Stimulated activated CD4-positive, alpha-beta T cell treated with anti-CD3 and anti-CD28 coated beads, Interleukin-4, amount 100 ng/mL, for 24 hours (primary cell): ENCODE data around the gene BTK.
A peak's percentile ranks its signal among the peaks of the same experiment; 100 is the strongest.

Experiments
- DNase-seq: peaks from one replicate; pipeline ENCODE4 v3.0.0-alpha.2; 2020

BTK gene

GRCh38 chrX:101385795-101386541 lies at the start of gene BTK:
Gene BTK (minus strand): TSS chrX:101386191. CDS start chrX:101375284, 10,907 bp downstream.
- no peak for DNase-seq

- no peak for DNase-seq
Observed at GRCh38 chrX:101430457-101431078, 44.6 kb upstream of the BTK start.

- DNase-seq = no peak
Observed at GRCh38 chrX:101429934-101430333, 43.9 kb upstream of the BTK start.

- no peak for DNase-seq
Observed at GRCh38 chrX:101427954-101428353, 42.0 kb upstream of the BTK start.

GRCh38 chrX:101419489-101419888 lies 33.5 kb upstream of the BTK start:
- no peak for DNase-seq

GRCh38 chrX:101417981-101418841 lies 32.2 kb upstream of the BTK start:
- DNase-seq = peak; percentile 18

- DNase-seq = no peak
Observed at GRCh38 chrX:101417190-101417589, 31.2 kb upstream of the BTK start.

GRCh38 chrX:101416691-101417090 lies 30.7 kb upstream of the BTK start:
- DNase-seq = no peak

GRCh38 chrX:101415180-101416145 lies 29.5 kb upstream of the BTK start:
- DNase-seq = peak; percentile 38

- no peak for DNase-seq
Observed at GRCh38 chrX:101411984-101412383, 26.0 kb upstream of the BTK start.

- DNase-seq = no peak
Observed at GRCh38 chrX:101410461-101410860, 24.5 kb upstream of the BTK start.

GRCh38 chrX:101409043-101409442 lies 23.1 kb upstream of the BTK start:
- DNase-seq = no peak

- DNase-seq = no peak
Observed at GRCh38 chrX:101408532-101408841, 22.5 kb upstream of the BTK start.

GRCh38 chrX:101407748-101408531 lies 21.9 kb upstream of the BTK start, which contains the start of the genes GLA and HNRNPH2:
Gene GLA (minus strand): TSS chrX:101407925. CDS start chrX:101407903, 22 bp downstream.
Gene HNRNPH2 (plus strand): TSS chrX:101408222. CDS start chrX:101411989, 3,767 bp downstream.
- peak; percentile 88 for DNase-seq

GRCh38 chrX:101407167-101407747 lies 21.3 kb upstream of the BTK start:
- no peak for DNase-seq

GRCh38 chrX:101399825-101400224 lies 13.8 kb upstream of the BTK start:
- no peak for DNase-seq

- DNase-seq = no peak
Observed at GRCh38 chrX:101398694-101399093, 12.7 kb upstream of the BTK start.

- no peak for DNase-seq
Observed at GRCh38 chrX:101397779-101398178, 11.8 kb upstream of the BTK start.

- no peak for DNase-seq
Observed at GRCh38 chrX:101395789-101396188, 9.8 kb upstream of the BTK start.

GRCh38 chrX:101394372-101394771 lies 8.4 kb upstream of the BTK start:
- DNase-seq = no peak
